T-cell (primary cell): ENCODE measurements around the gene STAT5B. TPM values are rescaled to one million over a fixed set of nuclear protein-coding genes. Genes with fewer than 3 reads are reported as not detected.
A peak's percentile ranks its signal among the peaks of the same experiment; 100 is the strongest.

Experiments
- ATAC-seq, 4 experiments: fragments of 200-7000 bp in 3 of 4; fragments of 150-1000 bp in 1 of 4; cut with Tn5 transposase; replicated peaks in 1 of 4; 1 replicate in 3 of 4; 2 replicates in 1 of 4; pipeline ENCODE4 v1.10.0; 2021; ENCODE audit warnings: moderate library complexity in 3 of 4, mild to moderate bottlenecking in 2 of 4, moderate number of reproducible peaks in 1 of 4
- CTCF ChIA-PET, 2 donors: fragments of 300-600 bp; sonication (Branson Sonifier 250); formaldehyde crosslinking; loops; one replicate each; lab custom pipeline; 2022; ENCODE audit warnings: antibody characterized with exemption in 2 of 2; lab: Charles Lee
- POLR2A ChIA-PET, 2 donors: fragments of 300-600 bp; sonication (Branson Sonifier 250); formaldehyde crosslinking; loops; one replicate each; lab custom pipeline; 2022; ENCODE audit warnings: antibody characterized with exemption in 2 of 2; lab: Charles Lee
- DNase-seq, 35 experiments: peaks; one replicate each; pipeline versions ENCODE4 v3.0.0 to v3.0.0-alpha.2; 2013 to 2023
- H3K27ac ChIP-seq: one replicate; pipeline ENCODE4 v1.5.1; 2013; ENCODE audit warnings: low read length
- H3K27me3 ChIP-seq, 2 experiments: replicated peaks in 1 of 2; 1 replicate in 1 of 2; 2 replicates in 1 of 2; pipeline versions ENCODE4 v1.6.1 to v1.7.0; 2013; ENCODE audit warnings: low read length in 1 of 2, mixed read lengths in 1 of 2; ENCODE audit not compliant: control insufficient read depth in 2 of 2, insufficient read depth in 2 of 2; ENCODE audit errors: extremely low read depth in 1 of 2
- H3K36me3 ChIP-seq, 2 donors: 1 replicate in 1 of 2; 2 replicates in 1 of 2; pipeline versions ENCODE4 v1.6.1 to v1.7.0; 2013; ENCODE audit warnings: low read length in 1 of 2; ENCODE audit not compliant: control insufficient read depth in 2 of 2, insufficient read depth in 1 of 2; ENCODE audit errors: extremely low read depth in 1 of 2
- H3K4me1 ChIP-seq, 2 experiments: 1 replicate in 1 of 2; 2 replicates in 1 of 2; pipeline versions ENCODE4 v1.6.1 to v1.7.0; 2013; ENCODE audit warnings: low read length in 2 of 2, mixed read lengths in 1 of 2; ENCODE audit not compliant: insufficient read depth in 2 of 2, control insufficient read depth in 1 of 2; ENCODE audit errors: extremely low read depth in 1 of 2
- H3K4me3 ChIP-seq, 2 donors: 1 replicate in 1 of 2; 2 replicates in 1 of 2; pipeline versions ENCODE4 v1.5.1 to v1.7.0; 2013; ENCODE audit warnings: mild to moderate bottlenecking in 2 of 2, low read length in 1 of 2, moderate library complexity in 1 of 2; ENCODE audit not compliant: control insufficient read depth in 1 of 2; ENCODE audit errors: extremely low read depth in 1 of 2
- H3K9me3 ChIP-seq: 2 replicates; pipeline ENCODE4 v1.7.0; 2013
- H3K27ac Mint-ChIP-seq, 2 donors: one replicate each; pipeline ENCODE4 v1.8.0; 2020 to 2021; ENCODE audit warnings: mild to moderate bottlenecking in 2 of 2, mixed read lengths in 2 of 2
- H3K27me3 Mint-ChIP-seq, 2 donors: one replicate each; pipeline ENCODE4 v1.8.0; 2021 to 2022; ENCODE audit warnings: mixed read lengths in 2 of 2
- H3K36me3 Mint-ChIP-seq: one replicate; pipeline ENCODE4 v1.8.0; 2021; ENCODE audit warnings: mixed read lengths
- H3K4me1 Mint-ChIP-seq, 3 donors: one replicate each; pipeline ENCODE4 v1.8.0; 2020 to 2022; ENCODE audit warnings: mixed read lengths in 3 of 3, mild to moderate bottlenecking in 1 of 3
- H3K4me3 Mint-ChIP-seq, 3 donors: one replicate each; pipeline ENCODE4 v1.8.0; 2020 to 2022; ENCODE audit warnings: mild to moderate bottlenecking in 3 of 3, mixed read lengths in 3 of 3, moderate library complexity in 3 of 3
- H3K9me3 Mint-ChIP-seq, 3 donors: one replicate each; pipeline ENCODE4 v1.8.0; 2020 to 2022; ENCODE audit warnings: mixed read lengths in 3 of 3
- WGBS: methylation state at CpG from one replicate; pipeline ENCODE4 v1.1.5; 2013; ENCODE audit warnings: missing lambda C conversion rate; ENCODE audit not compliant: insufficient coverage; 5-methylcytosine and 5-hydroxymethylcytosine counted together
- total RNA-seq, 35 experiments: library from RNA in 6 of 35; stranded (reverse) in 6 of 35; fragments of 120-200 nt in 1 of 35; gene quantifications; one replicate each; pipeline versions ENCODE4 v1.2.1 to v1.2.4 and lab custom pipeline; 2013 to 2026

STAT5B gene
- total RNA-seq, 5 donors from 2014 or later (not counting 1 experiment from before 2014, with no cell fraction given): 178 to 205 (median 186) TPM

- Mint-ChIP-seq H3K36me3 (no peaks in the 10 kb centered on the region), H3K9me3 (no peaks in the 10 kb centered on the region), H3K4me3 (no peak overlapping the region), H3K27ac (peak overlapping the region; percentile 64 to 80), H3K27me3 (no peaks in the 10 kb centered on the region), H3K4me1 (peaks cover 29 to 41% (median 36%) of the 10 kb centered on the region in 3 donors)
- no peak overlapping the region for H3K27ac ChIP-seq
- no peak overlapping the region for H3K4me3 ChIP-seq
- no peaks in the 10 kb centered on the region for H3K9me3 ChIP-seq
- DNase-seq (peak in 1 of 35 experiments; percentile 10), ATAC-seq (no peak)
- H3K36me3 ChIP-seq: no peaks in the 10 kb centered on the region
- WGBS: 86% methylated on average over 3 of the region's 6 CpGs
- POLR2A ChIA-PET: interaction anchor here in 1 of 2 donors (0.6 kb wide), 1 partner anchor 30 kb away, joined by 5 read pairs; no protein-coding TSS in a partner anchor
- no peaks in the 10 kb centered on the region for H3K27me3 ChIP-seq
- peaks cover 7 to 27% of the 10 kb centered on the region in 2 experiments for H3K4me1 ChIP-seq
- CTCF ChIA-PET: interaction anchor here in 1 of 2 donors (0.5 kb wide), 1 partner anchor 162 kb away, joined by 6 read pairs; no protein-coding TSS in a partner anchor
These were observed 6.4 kb upstream of the STAT5B start for GRCh38 chr17:42282478-42283080.

- Histone ChIP-seq H3K4me1 (peaks cover under 1 to 26% of the 10 kb centered on the region in 2 experiments), H3K27ac (no peak overlapping the region), H3K36me3 (no peaks in the 10 kb centered on the region), H3K4me3 (no peak overlapping the region), H3K27me3 (no peaks in the 10 kb centered on the region), H3K9me3 (no peaks in the 10 kb centered on the region)
- no peak for ATAC-seq
- H3K27ac Mint-ChIP-seq: peak overlapping the region in 1 of 2 donors; percentile 69
- no peaks in the 10 kb centered on the region for H3K9me3 Mint-ChIP-seq
- H3K4me3 Mint-ChIP-seq: no peak overlapping the region
- no peaks in the 10 kb centered on the region for H3K36me3 Mint-ChIP-seq
- no peaks in the 10 kb centered on the region for H3K27me3 Mint-ChIP-seq
- ChIA-PET CTCF (no interaction called here), POLR2A (interaction anchor here in 1 of 2 donors (0.6 kb wide), 1 partner anchor 30 kb away, joined by 5 read pairs; no protein-coding TSS in a partner anchor)
- H3K4me1 Mint-ChIP-seq: peaks cover 28 to 39% (median 35%) of the 10 kb centered on the region in 3 donors
- peak in 1 of 35 experiments; percentile 10 for DNase-seq
- 95% methylated on average over 4 of the region's 7 CpGs for WGBS
These were observed 5.4 kb upstream of the STAT5B start for GRCh38 chr17:42281571-42282096.

- H3K4me1 ChIP-seq: peaks cover 0 to 13% of the 10 kb centered on the region in 2 experiments
- peak in 1 of 35 experiments; percentile 9 for DNase-seq
- no peak overlapping the region for H3K4me3 Mint-ChIP-seq
- H3K27me3 Mint-ChIP-seq: no peaks in the 10 kb centered on the region
- no peaks in the 10 kb centered on the region for H3K36me3 ChIP-seq
- 100% methylated on average over 1 of the region's 4 CpGs for WGBS
- peak overlapping the region; percentile 49 to 61 for H3K27ac Mint-ChIP-seq
- POLR2A ChIA-PET: interaction anchor here in 1 of 2 donors (0.7 kb wide), 1 partner anchor 119 kb away, joined by 3 read pairs; no protein-coding TSS in a partner anchor
- H3K27me3 ChIP-seq: no peaks in the 10 kb centered on the region
- CTCF ChIA-PET: interaction anchor here in 1 of 2 donors (0.7 to 1.1 kb wide), 2 partner anchors 30 to 31 kb away, joined by 3 read pairs; no protein-coding TSS in a partner anchor
- H3K9me3 ChIP-seq: no peaks in the 10 kb centered on the region
- no peaks in the 10 kb centered on the region for H3K9me3 Mint-ChIP-seq
- H3K27ac ChIP-seq: no peak overlapping the region
- H3K36me3 Mint-ChIP-seq: peaks cover 3% of the 10 kb centered on the region
- no peak for ATAC-seq
- peaks cover 19 to 31% (median 30%) of the 10 kb centered on the region in 3 donors for H3K4me1 Mint-ChIP-seq
- no peak overlapping the region for H3K4me3 ChIP-seq
These were observed 3.8 kb upstream of the STAT5B start for GRCh38 chr17:42279776-42280630.

- 73% methylated on average over 5 of the region's 6 CpGs for WGBS
- ATAC-seq (no peak), DNase-seq (no peak)
- peak overlapping the region; percentile 89 to 95 for H3K27ac Mint-ChIP-seq
- Histone ChIP-seq H3K27me3 (no peaks in the 10 kb centered on the region), H3K4me1 (peaks cover 10 to 17% of the 10 kb centered on the region in 2 experiments), H3K27ac (peak overlapping the region; percentile 65), H3K9me3 (no peaks in the 10 kb centered on the region), H3K36me3 (no peaks in the 10 kb centered on the region), H3K4me3 (no peak overlapping the region)
- peak overlapping the region; percentile 80 to 87 (median 86) for H3K4me3 Mint-ChIP-seq
- no peaks in the 10 kb centered on the region for H3K9me3 Mint-ChIP-seq
- peaks cover 35 to 48% (median 38%) of the 10 kb centered on the region in 3 donors for H3K4me1 Mint-ChIP-seq
- ChIA-PET POLR2A (interaction anchor here (0.6 to 1.0 kb wide), 3 partner anchors 29 to 33 kb away, joined by 3 read pairs; no protein-coding TSS in a partner anchor), CTCF (interaction anchor here (0.6 to 0.8 kb wide), 5 partner anchors 10 to 445 kb away, joined by 3 read pairs; no protein-coding TSS in a partner anchor)
- no peaks in the 10 kb centered on the region for H3K27me3 Mint-ChIP-seq
- peaks cover 3% of the 10 kb centered on the region for H3K36me3 Mint-ChIP-seq
These were observed 1.1 kb upstream of the STAT5B start for GRCh38 chr17:42277342-42277712.

GRCh38 chr17:42276609-42277341 is 584 bp upstream of the STAT5B start:
- Histone ChIP-seq H3K4me1 (peaks cover 12 to 22% of the 10 kb centered on the region in 2 experiments), H3K27me3 (no peaks in the 10 kb centered on the region), H3K9me3 (no peaks in the 10 kb centered on the region), H3K4me3 (peak overlapping the region; percentile 69 to 78), H3K27ac (peak overlapping the region; percentile 65), H3K36me3 (no peaks in the 10 kb centered on the region)
- Mint-ChIP-seq H3K36me3 (peaks cover 3% of the 10 kb centered on the region), H3K4me3 (peak overlapping the region; percentile 80 to 87 (median 86)), H3K4me1 (peaks cover 40 to 54% (median 44%) of the 10 kb centered on the region in 3 donors), H3K9me3 (no peaks in the 10 kb centered on the region), H3K27me3 (no peaks in the 10 kb centered on the region), H3K27ac (peak overlapping the region; percentile 89 to 95)
- CTCF ChIA-PET: interaction anchor here (0.6 to 0.8 kb wide), 3 partner anchors 11 to 444 kb away, joined by 3 read pairs; no protein-coding TSS in a partner anchor
- peak in 1 of 4 experiments; percentile 3 for ATAC-seq
- 5% methylated on average over 39 of the region's 44 CpGs for WGBS
- POLR2A ChIA-PET: interaction anchor here (0.6 to 1.0 kb wide), 3 partner anchors 28 to 33 kb away, joined by 3 read pairs; no protein-coding TSS in a partner anchor
- DNase-seq: peak in 3 of 35 experiments; percentile 7 to 51 (median 34)
